IMR-90 (cell line): ENCODE data around the gene SLC6A16. TPM values are rescaled to one million over a fixed set of nuclear protein-coding genes. Genes with fewer than 3 reads are reported as not detected.
"Not testable (repeated sequence)": the region's sequence is repeated elsewhere in the genome, so short reads cannot be mapped to it uniquely, and the experiment has no call there.

Experiments
- ATAC-seq: fragments of 200-7000 bp; cut with Tn5 transposase; 2 replicates; pipeline ENCODE4 v1.9.1; 2020; ENCODE audit warnings: low read depth, mild to moderate bottlenecking, moderate library complexity
- BruUV-seq: library from RNA; stranded (reverse); fragments of 400-500 nt; replicated peaks from 2 replicates; lab custom pipeline; 2021; lab: Mats Ljungman, UMichigan
- CTCF ChIA-PET: fragments of 300-600 bp; formaldehyde crosslinking; extraction: SDS; loops from one replicate; lab custom pipeline; 2021; ENCODE audit warnings: antibody characterized with exemption; lab: Yijun Ruan, JAX
- POLR2A ChIA-PET: fragments of 300-600 bp; sonication (Branson Sonifier 250); formaldehyde crosslinking; loops from one replicate; lab custom pipeline; 2022; ENCODE audit warnings: antibody characterized with exemption; ENCODE audit not compliant: unreplicated experiment; lab: Charles Lee
- DNase-seq: peaks from one replicate; pipeline ENCODE4 v3.0.0; 2013
- H2AFZ ChIP-seq: replicated peaks from 2 replicates; pipeline ENCODE3; 2013; ENCODE audit warnings: low read length, mild to moderate bottlenecking; ENCODE audit not compliant: poor library complexity
- H2AK5ac ChIP-seq: 2 replicates; pipeline ENCODE4 v1.6.1; 2013; ENCODE audit warnings: low read depth, low read length, inconsistent platforms
- H2AK9ac ChIP-seq: replicated peaks from 2 replicates; pipeline ENCODE3; 2013; ENCODE audit warnings: mild to moderate bottlenecking, low read depth, low read length, moderate library complexity; ENCODE audit not compliant: poor library complexity
- H2BK120ac ChIP-seq: 2 replicates; pipeline ENCODE4 v1.6.1; 2013; ENCODE audit warnings: low read depth, low read length, inconsistent platforms
- H2BK15ac ChIP-seq: 3 replicates; pipeline ENCODE4 v1.6.1; 2013; ENCODE audit warnings: low read depth, low read length, inconsistent platforms
- H2BK20ac ChIP-seq: 2 replicates; pipeline ENCODE4 v1.6.1; 2013; ENCODE audit warnings: low read depth, mild to moderate bottlenecking, inconsistent platforms, low read length, moderate library complexity
- H2BK5ac ChIP-seq: 2 replicates; pipeline ENCODE4 v1.6.1; 2013; ENCODE audit warnings: mild to moderate bottlenecking, low read depth, low read length, inconsistent platforms; ENCODE audit not compliant: poor library complexity, severe bottlenecking
- H3K14ac ChIP-seq: replicated peaks from 2 replicates; pipeline ENCODE4 v1.6.1; 2013; ENCODE audit warnings: low read depth, low read length, inconsistent platforms
- H3K18ac ChIP-seq: 2 replicates; pipeline ENCODE4 v1.6.1; 2013; ENCODE audit warnings: low read depth, low read length, control low read depth
- H3K23ac ChIP-seq: 2 replicates; pipeline ENCODE4 v1.6.1; 2013; ENCODE audit warnings: low read depth, low read length, inconsistent platforms
- H3K27ac ChIP-seq: 2 replicates; pipeline ENCODE4 v1.5.1; 2013; ENCODE audit warnings: mild to moderate bottlenecking, control low read depth, low read length; ENCODE audit not compliant: insufficient read depth
- H3K27me3 ChIP-seq: 2 replicates; pipeline ENCODE4 v1.6.1; 2013; ENCODE audit warnings: low read length; ENCODE audit not compliant: control insufficient read depth, insufficient read depth
- H3K36me3 ChIP-seq: 2 replicates; pipeline ENCODE4 v1.6.1; 2013; ENCODE audit warnings: low read length, mixed read lengths; ENCODE audit not compliant: control insufficient read depth, insufficient read depth
- H3K4ac ChIP-seq: 2 replicates; pipeline ENCODE4 v1.6.1; 2013; ENCODE audit warnings: low read depth, low read length, inconsistent platforms
- H3K4me1 ChIP-seq: 2 replicates; pipeline ENCODE4 v1.6.1; 2013; ENCODE audit warnings: low read length, mixed read lengths; ENCODE audit not compliant: control insufficient read depth, insufficient read depth
- H3K4me2 ChIP-seq: 2 replicates; pipeline ENCODE4 v1.6.1; 2013; ENCODE audit warnings: low read depth, mild to moderate bottlenecking, control low read depth, low read length, moderate library complexity
- H3K4me3 ChIP-seq: 2 replicates; pipeline ENCODE4 v1.5.1; 2013; ENCODE audit warnings: low read depth, mild to moderate bottlenecking, control low read depth, low read length, moderate library complexity; ENCODE audit not compliant: insufficient read depth
- H3K56ac ChIP-seq: 2 replicates; pipeline ENCODE4 v1.6.1; 2013; ENCODE audit warnings: low read length, inconsistent platforms; ENCODE audit not compliant: insufficient read depth; ENCODE audit errors: extremely low read depth
- H3K79me1 ChIP-seq, 2 experiments: 2 replicates each; pipeline ENCODE4 v1.6.1; 2013; ENCODE audit warnings: low read length in 2 of 2, inconsistent platforms in 1 of 2, low read depth in 1 of 2
- H3K9ac ChIP-seq: 2 replicates; pipeline ENCODE4 v1.6.1; 2013; ENCODE audit warnings: low read depth, low read length, control low read depth
- H3K9me1 ChIP-seq: 2 replicates; pipeline ENCODE4 v1.6.1; 2013; ENCODE audit warnings: low read length, inconsistent platforms; ENCODE audit not compliant: insufficient read depth
- H3K9me3 ChIP-seq: 2 replicates; pipeline ENCODE4 v1.6.1; 2013; ENCODE audit warnings: low read length; ENCODE audit not compliant: control insufficient read depth, insufficient read depth
- H4K20me1 ChIP-seq: 2 replicates; pipeline ENCODE4 v1.6.1; 2013; ENCODE audit warnings: low read length, inconsistent platforms; ENCODE audit not compliant: insufficient read depth
- H4K5ac ChIP-seq: 2 replicates; pipeline ENCODE4 v1.6.1; 2013; ENCODE audit warnings: mild to moderate bottlenecking, low read depth, low read length, control low read depth
- H4K8ac ChIP-seq, 2 experiments: 2 replicates each; pipeline ENCODE4 v1.6.1; 2013; ENCODE audit warnings: low read depth in 2 of 2, low read length in 2 of 2, control low read depth in 1 of 2, inconsistent platforms in 1 of 2
- H4K91ac ChIP-seq: 2 replicates; pipeline ENCODE4 v1.6.1; 2013; ENCODE audit warnings: low read depth, low read length, inconsistent platforms; ENCODE audit not compliant: insufficient read depth
- CHD1 ChIP-seq: IDR thresholded peaks from 2 replicates; pipeline ENCODE4 v1.6.1; 2012; ENCODE audit warnings: low read depth, low read length, improper control_type of control experiment
- FOS ChIP-seq: fragments of 150-350 bp; IDR thresholded peaks from 2 replicates; pipeline ENCODE4 v1.6.1; 2016; ENCODE audit warnings: low read depth, low read length
- MAZ ChIP-seq: IDR thresholded peaks from 2 replicates; pipeline ENCODE4 v1.6.1; 2012; ENCODE audit warnings: low read depth, mild to moderate bottlenecking, low read length, improper control_type of control experiment, moderate library complexity, borderline replicate concordance
- NFE2L2 ChIP-seq: fragments of 150-350 bp; IDR thresholded peaks from 2 replicates; pipeline ENCODE4 v1.6.1; 2016; ENCODE audit warnings: low read depth, mild to moderate bottlenecking, low read length
- RCOR1 ChIP-seq: IDR thresholded peaks from 2 replicates; pipeline ENCODE4 v1.6.1; 2012; ENCODE audit warnings: mild to moderate bottlenecking, low read length, improper control_type of control experiment; ENCODE audit not compliant: insufficient replicate concordance
- RFX5 ChIP-seq: IDR thresholded peaks from 2 replicates; pipeline ENCODE4 v1.8.0; 2012; ENCODE audit warnings: low read depth, mild to moderate bottlenecking, low read length, moderate library complexity
- WGBS, 2 experiments: methylation state at CpG; one replicate each; pipeline versions ENCODE4 v1.1.5 to v1.1.7; 2013; ENCODE audit warnings: missing lambda C conversion rate in 2 of 2; ENCODE audit not compliant: insufficient read length in 1 of 2; ENCODE audit errors: extremely low coverage in 2 of 2; 5-methylcytosine and 5-hydroxymethylcytosine counted together
- dilution Hi-C: fragments of 300-500 bp; cut with HindIII; formaldehyde crosslinking; loops from one replicate; pipeline ENCODE4 v1.14.3; 2018; ENCODE audit warnings: low sequenced_read_pairs; ENCODE audit not compliant: unreplicated experiment
- in situ Hi-C: fragments of 300-500 bp; cut with MboI; formaldehyde crosslinking; loops from 3 replicates; pipeline ENCODE4 v1.14.3; 2019; ENCODE audit warnings: low sequenced_read_pairs, inconsistent platforms, mixed read lengths
- intact Hi-C: fragments of 100-400 bp; cut with micrococcal nuclease; formaldehyde crosslinking; loops from 2 replicates; pipeline ENCODE4 v1.10.0; 2022
- polyA plus RNA-seq, 3 experiments: library from polyadenylated mRNA; depleted of rRNA; stranded (reverse); fragments of >200 nt; gene quantifications; 2 replicates each; pipeline ENCODE4 v1.2.3, GENCODE V29; 2012; ENCODE audit warnings: low replicate concordance in 1 of 3
- total RNA-seq: library from RNA; depleted of rRNA; stranded (reverse); fragments of >200 nt; gene quantifications from 2 replicates; pipeline ENCODE4 v1.2.3, GENCODE V29; 2012

The SLC6A16 gene
- total and polyA plus RNA-seq, 2 of the 4 experiments (the other 2 are of a cell fraction) = 0.18 to 0.89 TPM

GRCh38 chr19:49309087-49309486, 15.9 kb downstream of the SLC6A16 start:
- WGBS, 2 experiments = 79% methylated on average over 5 of the region's 6 CpGs; no CpG with 5 or more reads in 1 of the 2 experiments
- Histone ChIP-seq H3K4me3 (no peak overlapping the region), H2BK5ac (no peak overlapping the region), H3K4me2 (no peak overlapping the region), H2AK9ac (no peak overlapping the region), H3K9me3 (no peaks in the 10 kb centered on the region), H3K9me1 (no peaks in the 10 kb centered on the region), H3K9ac (no peak overlapping the region), H3K14ac (no peak overlapping the region), H3K27me3 (no peaks in the 10 kb centered on the region), H3K36me3 (peaks cover 15% of the 10 kb centered on the region), H4K5ac (no peak overlapping the region), H3K4ac (no peak overlapping the region), H3K18ac (no peak overlapping the region), H2BK15ac (no peak overlapping the region), H4K91ac (no peak overlapping the region), H2AK5ac (no peak overlapping the region), H3K27ac (no peak overlapping the region), H3K4me1 (no peaks in the 10 kb centered on the region), H2BK120ac (no peak overlapping the region), H3K56ac (no peak overlapping the region), H4K20me1 (no peaks in the 10 kb centered on the region), H3K23ac (no peak overlapping the region), H2BK20ac (no peak overlapping the region), H3K79me1 (no peaks in the 10 kb centered on the region), H2AFZ (no peak overlapping the region), H4K8ac (no peak overlapping the region)
- TF ChIP-seq NFE2L2 (no peak), RCOR1 (no peak), MAZ (no peak), RFX5 (no peak), FOS (no peak), CHD1 (no peak)
- no TSS peak for BruUV-seq
- ATAC-seq = no peak
- no peak for DNase-seq
- ChIA-PET POLR2A (no interaction called here), CTCF (no interaction called here)
- intact Hi-C loops (no loop called here), in situ Hi-C loops (no loop called here), dilution Hi-C loops (no loop called here)

GRCh38 chr19:49306734-49307133, 18.3 kb downstream of the SLC6A16 start:
- H3K4me3 ChIP-seq, H3K27me3 ChIP-seq, POLR2A ChIA-PET, H3K56ac ChIP-seq, H4K5ac ChIP-seq, H4K20me1 ChIP-seq, H2BK120ac ChIP-seq, H2AFZ ChIP-seq, H3K9me1 ChIP-seq, H4K91ac ChIP-seq, H3K27ac ChIP-seq, DNase-seq, intact Hi-C loops, H2BK5ac ChIP-seq, BruUV-seq, CTCF ChIA-PET, H3K4ac ChIP-seq, H3K4me2 ChIP-seq, H3K4me1 ChIP-seq, dilution Hi-C loops, in situ Hi-C loops, ATAC-seq, H3K23ac ChIP-seq, H2BK15ac ChIP-seq, H2AK9ac ChIP-seq, H3K14ac ChIP-seq, H3K18ac ChIP-seq, H2AK5ac ChIP-seq, H3K9me3 ChIP-seq, H3K9ac ChIP-seq, H4K8ac ChIP-seq, H3K79me1 ChIP-seq, H2BK20ac ChIP-seq: not testable (repeated sequence)
- peaks cover 15% of the 10 kb centered on the region for H3K36me3 ChIP-seq
- WGBS, 2 experiments = no CpG with 5 or more reads among the region's 7 CpGs
